ENCODE measurements around the gene EDIL3. TPM values are rescaled to one million over a fixed set of nuclear protein-coding genes. Genes with fewer than 3 reads are reported as not detected.

EDIL3 gene
- total RNA-seq, 1 donor from 2014 or later: not detected

GRCh38 chr5:83899326-83899970 is 485.2 kb downstream of the EDIL3 start:
- Mint-ChIP-seq H3K27me3 (ENCODE audit: insufficient read depth) (no peaks in the 10 kb centered on the region), H3K4me1 (ENCODE audit: low read depth) (no peaks in the 10 kb centered on the region), H3K9me3 (no peaks in the 10 kb centered on the region), H3K4me3 (no peak overlapping the region), H3K36me3 (ENCODE audit: low read depth) (no peaks in the 10 kb centered on the region), H3K27ac (no peak overlapping the region)
- intact Hi-C loops (cut with micrococcal nuclease): no loop called here
- DNase-seq (ENCODE audit: low spot score): no peak

- no peaks in the 10 kb centered on the region for H3K36me3 Mint-ChIP-seq (ENCODE audit: low read depth)
Observed at GRCh38 chr5:83895860-83896259, 488.8 kb downstream of the EDIL3 start.

GRCh38 chr5:83891261-83891660 is 493.4 kb downstream of the EDIL3 start:
- Mint-ChIP-seq H3K27ac (no peak overlapping the region), H3K27me3 (ENCODE audit: insufficient read depth) (no peaks in the 10 kb centered on the region), H3K4me3 (no peak overlapping the region), H3K36me3 (ENCODE audit: low read depth) (no peaks in the 10 kb centered on the region), H3K9me3 (no peaks in the 10 kb centered on the region), H3K4me1 (ENCODE audit: low read depth) (no peaks in the 10 kb centered on the region)
- intact Hi-C loops (cut with micrococcal nuclease): no loop called here
- no peak for DNase-seq (ENCODE audit: low spot score)

More at GRCh38 chr5:83895860-83896259, 488.8 kb downstream of the EDIL3 start:
- intact Hi-C loops (cut with micrococcal nuclease): no loop called here
- Mint-ChIP-seq H3K4me3 (no peak overlapping the region), H3K27me3 (ENCODE audit: insufficient read depth) (no peaks in the 10 kb centered on the region), H3K9me3 (no peaks in the 10 kb centered on the region), H3K4me1 (ENCODE audit: low read depth) (no peaks in the 10 kb centered on the region), H3K27ac (no peak overlapping the region)
- DNase-seq (ENCODE audit: low spot score): no peak

Measured in activated T-helper 1 cell treated with anti-CD3 and anti-CD28 coated beads, Interleukin-12 subunit alpha, Interleukin-12 subunit beta, Interleukin-2, Interleukin-4 antibody, amounts not matched to agents 30 ng/mL and 10 ng/mL and 1 ng/mL, durations not matched to agents 14 hours and 24 hours and 36 hours (primary cell).